GM13976 (cell line): ENCODE measurements around the gene ABR.
A peak's percentile ranks its signal among the peaks of the same experiment; 100 is the strongest.

Experiments used
- DNase-seq: peaks from one replicate; pipeline ENCODE4 v3.0.0; 2012; ENCODE audit warnings: low spot score
- in situ Hi-C: fragments of 300-500 bp; cut with MboI; formaldehyde crosslinking; loops from one replicate; pipeline ENCODE4 v1.12.0; 2022; ENCODE audit warnings: low sequenced_read_pairs, mixed read lengths, inconsistent platforms; ENCODE audit not compliant: unreplicated experiment
- TF ChIP-seq, protein P1 (sequence below): IDR thresholded peaks from 2 replicates; pipeline ENCODE4 v1.5.1; 2012; ENCODE audit warnings: borderline replicate concordance, mild to moderate bottlenecking; ENCODE audit not compliant: insufficient read depth; ENCODE audit errors: extremely low read depth, missing control alignments, control extremely low read depth

Gene ABR

DNA sequence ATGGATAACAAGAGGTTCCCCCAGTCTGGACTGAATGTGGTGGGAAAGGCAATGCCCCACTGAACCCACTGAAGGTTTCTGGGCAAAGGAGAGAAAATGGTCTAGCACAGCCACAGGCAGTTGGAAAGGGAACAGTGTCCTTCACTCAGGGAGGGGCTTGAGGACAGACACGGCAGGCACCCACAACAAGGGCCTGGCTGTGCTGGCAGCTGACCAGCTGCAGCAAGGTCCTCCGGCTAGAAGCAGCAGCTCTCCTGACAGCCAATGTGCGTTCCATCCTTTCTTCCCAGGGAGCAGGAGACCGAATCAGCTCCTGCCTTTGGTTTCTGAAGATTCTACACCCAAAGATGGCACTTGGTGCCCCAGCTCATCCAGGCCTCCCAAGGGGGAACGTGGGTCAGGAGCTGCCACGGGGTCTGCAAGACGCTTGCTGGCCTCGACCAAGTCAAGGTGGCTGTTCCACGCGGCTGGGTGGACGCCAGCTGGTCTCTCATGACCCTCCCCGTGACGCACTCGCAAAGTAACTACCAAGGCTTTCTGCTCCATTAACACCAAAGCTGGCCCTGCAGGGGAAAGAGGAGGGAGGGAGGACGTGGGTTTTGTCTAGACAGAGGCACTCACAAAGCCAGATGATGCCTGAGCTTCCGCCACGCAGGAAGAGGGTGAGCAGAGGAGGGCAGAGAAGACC lies 11.1 kb downstream of the ABR start:
- TF ChIP-seq, protein P1, sequence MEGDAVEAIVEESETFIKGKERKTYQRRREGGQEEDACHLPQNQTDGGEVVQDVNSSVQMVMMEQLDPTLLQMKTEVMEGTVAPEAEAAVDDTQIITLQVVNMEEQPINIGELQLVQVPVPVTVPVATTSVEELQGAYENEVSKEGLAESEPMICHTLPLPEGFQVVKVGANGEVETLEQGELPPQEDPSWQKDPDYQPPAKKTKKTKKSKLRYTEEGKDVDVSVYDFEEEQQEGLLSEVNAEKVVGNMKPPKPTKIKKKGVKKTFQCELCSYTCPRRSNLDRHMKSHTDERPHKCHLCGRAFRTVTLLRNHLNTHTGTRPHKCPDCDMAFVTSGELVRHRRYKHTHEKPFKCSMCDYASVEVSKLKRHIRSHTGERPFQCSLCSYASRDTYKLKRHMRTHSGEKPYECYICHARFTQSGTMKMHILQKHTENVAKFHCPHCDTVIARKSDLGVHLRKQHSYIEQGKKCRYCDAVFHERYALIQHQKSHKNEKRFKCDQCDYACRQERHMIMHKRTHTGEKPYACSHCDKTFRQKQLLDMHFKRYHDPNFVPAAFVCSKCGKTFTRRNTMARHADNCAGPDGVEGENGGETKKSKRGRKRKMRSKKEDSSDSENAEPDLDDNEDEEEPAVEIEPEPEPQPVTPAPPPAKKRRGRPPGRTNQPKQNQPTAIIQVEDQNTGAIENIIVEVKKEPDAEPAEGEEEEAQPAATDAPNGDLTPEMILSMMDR: no peak
- DNase-seq: no peak
- in situ Hi-C loops: no loop called here

DNA sequence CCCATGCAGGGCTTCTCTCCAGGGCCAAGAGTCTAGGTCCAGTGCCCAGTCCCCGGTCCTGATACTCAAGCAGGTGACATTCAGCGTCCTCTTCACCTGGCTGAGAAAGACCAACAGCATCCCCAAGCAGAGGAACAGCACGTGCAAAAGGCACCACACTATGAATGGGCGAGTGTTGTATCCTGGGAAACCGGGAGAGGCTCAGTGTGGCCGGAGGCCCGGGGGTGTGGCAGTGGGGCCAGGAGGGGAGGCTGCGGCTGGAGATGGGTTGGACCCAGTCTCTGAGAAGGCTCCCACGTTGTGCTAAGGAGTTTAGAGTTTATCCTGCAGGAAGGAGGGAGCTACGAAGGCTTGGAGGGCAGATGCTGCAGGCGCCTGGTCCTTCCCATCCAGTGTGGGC lies 13.5 kb downstream of the ABR start:
- TF ChIP-seq, protein P1: no peak
- in situ Hi-C loops: no loop called here
- no peak for DNase-seq

DNA sequence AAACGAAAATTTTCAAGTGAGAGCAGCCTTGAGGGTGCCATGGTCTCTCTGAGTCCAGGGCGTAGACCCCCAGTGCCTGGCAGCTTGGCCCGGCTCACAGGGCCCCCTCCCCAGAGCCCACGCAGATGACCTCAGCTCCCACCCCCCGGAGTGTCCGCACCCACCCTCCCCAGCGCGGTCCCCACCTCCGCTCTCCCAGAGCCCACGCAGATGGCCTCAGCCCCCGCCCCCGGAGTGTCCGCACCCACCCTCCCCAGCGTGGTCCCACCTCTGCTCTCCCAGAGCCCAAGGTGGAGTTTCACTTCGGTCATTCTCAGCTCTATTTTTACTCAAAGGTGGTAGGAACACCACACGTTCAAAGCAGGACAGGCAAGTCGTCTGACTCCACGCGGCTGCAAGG lies 13.9 kb downstream of the ABR start:
- TF ChIP-seq, protein P1: no peak

DNA sequence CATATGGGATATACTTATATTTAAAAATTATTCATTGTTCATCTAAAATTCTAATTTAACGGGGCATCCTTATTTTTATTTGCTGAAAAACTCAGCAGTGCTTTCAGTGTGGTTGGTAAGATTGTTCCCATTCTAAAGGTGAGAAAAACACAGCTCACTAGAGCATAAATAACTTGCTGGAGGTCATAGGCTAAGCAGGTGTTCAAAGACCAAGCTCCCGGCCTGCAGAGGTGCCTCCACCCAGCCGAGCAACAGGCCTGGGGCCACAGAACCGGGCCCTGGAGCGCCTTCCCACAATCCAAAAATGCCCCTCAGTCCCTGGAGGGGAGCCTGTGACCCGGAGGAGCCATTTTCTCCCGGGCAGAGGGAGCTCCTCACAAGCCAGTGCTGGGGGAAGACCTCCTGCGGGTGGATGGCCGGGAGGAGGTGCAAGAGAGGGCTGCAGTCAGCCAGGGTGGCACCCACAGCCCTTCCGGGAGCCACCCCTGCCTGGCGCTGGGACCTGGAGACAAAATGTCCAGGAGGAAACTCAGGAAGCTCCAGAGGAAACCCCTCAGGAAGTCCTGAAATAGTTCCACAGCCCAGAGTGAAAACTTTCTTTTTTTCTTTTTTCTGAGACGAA lies 14.7 kb downstream of the ABR start:
- in situ Hi-C loops: no loop called here
- TF ChIP-seq, protein P1: no peak
- DNase-seq: peak; percentile 73

More for the DNA sequence above, 13.9 kb downstream of the ABR start:
- DNase-seq: no peak
- in situ Hi-C loops: no loop called here

DNA sequence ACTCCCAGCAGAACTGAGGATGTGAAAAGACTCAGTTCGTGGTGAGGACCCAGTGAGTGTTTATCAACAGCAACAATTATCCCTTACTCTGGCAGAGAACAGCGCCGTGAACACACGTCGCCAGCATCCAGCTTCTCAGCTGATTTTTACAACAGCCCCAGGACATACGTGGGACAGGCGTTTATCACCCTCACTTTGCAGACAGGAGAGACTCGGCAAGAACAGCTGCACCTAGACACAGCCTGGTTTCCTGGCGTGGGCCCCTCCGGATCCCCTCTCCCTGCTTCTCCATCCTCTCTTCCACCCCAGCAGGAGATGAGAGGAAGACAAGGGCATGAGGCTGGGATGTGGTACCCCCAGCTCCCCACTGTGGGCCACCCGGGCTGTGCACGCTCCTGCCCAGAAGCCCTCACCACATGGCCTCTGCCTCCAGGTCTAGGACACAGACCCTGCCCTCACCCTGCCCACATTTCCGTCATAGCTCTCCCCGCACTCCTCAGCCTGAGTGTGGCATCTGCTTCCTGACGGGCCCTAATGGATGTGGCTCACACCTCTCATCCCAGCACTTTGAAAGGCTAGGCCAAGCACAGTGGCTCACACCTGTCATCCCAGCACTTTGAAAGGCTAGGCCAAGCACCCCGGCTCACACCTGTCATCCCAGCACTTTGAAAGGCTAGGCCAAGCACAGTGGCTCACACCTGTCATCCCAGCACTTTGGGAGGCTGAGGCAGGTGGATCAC lies 17.5 kb downstream of the ABR start:
- TF ChIP-seq, protein P1: no peak
- DNase-seq: no peak
- in situ Hi-C loops: no loop called here

DNA sequence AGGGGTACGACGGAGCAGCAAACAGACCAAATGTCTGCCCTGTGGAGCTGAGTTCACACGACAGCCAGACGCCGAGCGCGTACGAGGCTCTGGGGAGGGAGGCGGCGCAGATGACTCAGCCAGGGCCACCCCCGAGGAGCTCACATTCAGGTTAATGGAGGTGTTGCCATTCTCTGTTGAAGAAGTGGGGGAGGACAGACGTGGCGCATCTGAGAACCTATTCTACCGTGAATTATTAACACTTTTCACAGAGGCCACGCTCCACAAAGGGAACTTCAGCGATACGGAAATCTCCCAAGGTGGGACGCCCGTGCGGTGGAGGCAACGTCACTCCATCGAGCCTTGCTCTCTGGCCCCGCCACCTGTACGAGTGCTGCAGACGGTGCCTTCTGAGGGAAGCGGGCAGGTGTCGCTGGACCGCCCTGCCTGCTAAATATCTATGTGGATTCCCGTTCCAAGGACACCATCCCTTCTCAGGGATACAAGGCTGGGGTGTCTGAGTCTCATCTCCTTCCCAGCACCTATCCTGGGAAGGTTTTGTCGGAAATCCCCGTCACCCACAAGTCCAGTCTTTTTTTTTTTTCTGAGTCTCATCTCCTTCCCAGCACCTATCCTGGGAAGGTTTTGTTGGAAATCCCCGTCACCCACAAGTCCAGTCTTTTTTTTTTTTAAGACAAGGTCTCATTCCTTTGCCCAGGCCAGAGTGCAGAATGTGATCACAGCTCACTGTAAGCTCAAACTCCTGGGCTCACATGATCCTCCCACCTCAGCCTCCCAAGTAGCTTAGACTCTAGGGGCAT lies 19.0 kb downstream of the ABR start:
- in situ Hi-C loops: no loop called here
- TF ChIP-seq, protein P1: no peak
- DNase-seq: no peak
